HepG2 (cell line): ENCODE data around the gene CAPZA1. TPM values are rescaled to one million over a fixed set of nuclear protein-coding genes. Genes with fewer than 3 reads are reported as not detected.

Experiments used
- TCF7 ChIP-seq: sonication (generic); IDR thresholded peaks from 2 replicates; pipeline ENCODE4 v1.6.1; 2016; ENCODE audit warnings: antibody characterized with exemption, low read depth
- ZNF749 ChIP-seq: sonication (generic); formaldehyde crosslinking; IDR thresholded peaks from 2 replicates; pipeline ENCODE4 v1.8.0; 2022; ENCODE audit warnings: mild to moderate bottlenecking, missing genetic modification reagents, moderate library complexity, borderline replicate concordance
- polyA plus RNA-seq, 8 experiments: library from polyadenylated mRNA; depleted of rRNA in 3 of 8; stranded (reverse) in 7 of 8; unstranded in 1 of 8; fragments of >200 nt; fragmentation: Illumina TruSeq in 4 of 8; extraction: Trizol in 4 of 8; gene quantifications; 2 replicates each; pipeline versions ENCODE4 v1.2.1 to v1.2.3, GENCODE V29; 2011 to 2016; ENCODE audit warnings: low read depth in 4 of 8, missing spikeins in 1 of 8, mixed read lengths in 1 of 8; ENCODE audit not compliant: insufficient read depth in 1 of 8
- total RNA-seq, 5 experiments: library from RNA; depleted of rRNA; stranded (reverse); fragments of >200 nt; fragmentation: Illumina TruSeq; extraction: Trizol; gene quantifications; 2 replicates each; pipeline ENCODE4 v1.2.3, GENCODE V29; 2016; ENCODE audit warnings: low read depth in 1 of 5
- TF ChIP-seq, protein P1 (sequence below): sonication (generic); formaldehyde crosslinking; IDR thresholded peaks from 2 replicates; pipeline ENCODE4 v1.5.0; 2020; ENCODE audit warnings: mild to moderate bottlenecking, missing genetic modification reagents
- TF ChIP-seq, protein P2 (sequence below): sonication (generic); formaldehyde crosslinking; IDR thresholded peaks from 2 replicates; pipeline ENCODE4 v1.5.1; 2020; ENCODE audit warnings: mild to moderate bottlenecking, missing genetic modification reagents, borderline replicate concordance
- TF ChIP-seq, protein P3 (sequence below): sonication (generic); formaldehyde crosslinking; IDR thresholded peaks from 2 replicates; pipeline ENCODE4 v1.4.0; 2020; ENCODE audit warnings: missing genetic modification reagents
- TF ChIP-seq, protein P4 (sequence below): IDR thresholded peaks from 2 replicates; pipeline ENCODE4 v1.6.1; 2016; ENCODE audit warnings: low read depth
- TF ChIP-seq, protein P5 (sequence below): IDR thresholded peaks from 2 replicates; pipeline ENCODE4 v1.6.1; 2018; ENCODE audit warnings: missing genetic modification reagents, mild to moderate bottlenecking, missing compliant biosample characterization

Gene CAPZA1
- total and polyA plus RNA-seq, 2 of the 13 experiments (the other 11 are each of a cell fraction or from before 2014, with no cell fraction given): 67.0 to 117 TPM

DNA sequence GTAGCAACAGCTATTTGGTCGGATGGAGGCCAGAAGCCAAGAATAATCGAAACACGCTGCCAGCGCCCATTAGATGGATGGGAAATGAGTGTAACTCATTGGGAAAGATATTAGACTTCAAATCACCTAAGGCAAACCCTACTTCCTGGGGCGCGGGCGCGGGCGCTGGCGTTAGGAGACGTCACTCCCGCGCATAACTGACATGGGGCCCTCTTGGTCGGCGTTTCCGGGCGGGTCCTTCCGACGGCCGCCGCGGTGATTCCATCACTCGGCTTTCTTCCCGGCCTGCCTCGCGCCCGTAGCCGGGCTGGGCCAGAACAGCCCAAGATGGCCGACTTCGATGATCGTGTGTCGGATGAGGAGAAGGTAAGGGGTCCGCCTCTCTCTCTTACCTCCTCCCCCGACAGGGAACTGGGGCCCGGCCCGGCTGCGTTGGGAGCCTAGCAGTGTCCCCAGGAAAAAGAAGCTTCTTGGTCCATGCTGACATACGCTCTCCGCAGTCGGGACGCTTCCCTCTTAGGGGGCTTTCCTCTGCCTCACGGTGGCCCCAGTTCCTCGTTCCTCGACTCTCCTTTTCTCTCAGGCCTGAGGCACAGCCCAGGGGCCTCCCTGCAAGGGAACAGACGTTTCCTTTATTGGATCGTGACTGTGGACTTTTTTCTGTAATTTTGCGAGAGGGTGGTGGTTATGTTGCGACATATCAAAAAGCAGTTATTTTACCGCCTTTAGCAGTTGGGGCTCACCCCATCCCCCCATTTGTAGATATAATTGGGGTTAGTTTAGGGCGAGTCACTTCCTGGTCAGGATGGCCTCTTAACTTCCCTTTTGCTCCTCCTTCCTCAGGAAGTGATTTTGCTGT, at the start of gene CAPZA1 (continued):
- TF ChIP-seq, protein P1, sequence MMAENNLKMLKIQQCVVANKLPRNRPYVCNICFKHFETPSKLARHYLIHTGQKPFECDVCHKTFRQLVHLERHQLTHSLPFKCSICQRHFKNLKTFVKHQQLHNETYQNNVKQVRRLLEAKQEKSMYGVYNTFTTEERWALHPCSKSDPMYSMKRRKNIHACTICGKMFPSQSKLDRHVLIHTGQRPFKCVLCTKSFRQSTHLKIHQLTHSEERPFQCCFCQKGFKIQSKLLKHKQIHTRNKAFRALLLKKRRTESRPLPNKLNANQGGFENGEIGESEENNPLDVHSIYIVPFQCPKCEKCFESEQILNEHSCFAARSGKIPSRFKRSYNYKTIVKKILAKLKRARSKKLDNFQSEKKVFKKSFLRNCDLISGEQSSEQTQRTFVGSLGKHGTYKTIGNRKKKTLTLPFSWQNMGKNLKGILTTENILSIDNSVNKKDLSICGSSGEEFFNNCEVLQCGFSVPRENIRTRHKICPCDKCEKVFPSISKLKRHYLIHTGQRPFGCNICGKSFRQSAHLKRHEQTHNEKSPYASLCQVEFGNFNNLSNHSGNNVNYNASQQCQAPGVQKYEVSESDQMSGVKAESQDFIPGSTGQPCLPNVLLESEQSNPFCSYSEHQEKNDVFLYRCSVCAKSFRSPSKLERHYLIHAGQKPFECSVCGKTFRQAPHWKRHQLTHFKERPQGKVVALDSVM (CRISPR knock-in tag): 0 out of 2 replicates have a peak, but pooled peaks have one; percentile 17
- TF ChIP-seq TCF7 (no peak), ZNF749 (CRISPR knock-in tag) (peak; percentile 60; the same call in 1 of the 2 replicates)
- TF ChIP-seq, protein P2, sequence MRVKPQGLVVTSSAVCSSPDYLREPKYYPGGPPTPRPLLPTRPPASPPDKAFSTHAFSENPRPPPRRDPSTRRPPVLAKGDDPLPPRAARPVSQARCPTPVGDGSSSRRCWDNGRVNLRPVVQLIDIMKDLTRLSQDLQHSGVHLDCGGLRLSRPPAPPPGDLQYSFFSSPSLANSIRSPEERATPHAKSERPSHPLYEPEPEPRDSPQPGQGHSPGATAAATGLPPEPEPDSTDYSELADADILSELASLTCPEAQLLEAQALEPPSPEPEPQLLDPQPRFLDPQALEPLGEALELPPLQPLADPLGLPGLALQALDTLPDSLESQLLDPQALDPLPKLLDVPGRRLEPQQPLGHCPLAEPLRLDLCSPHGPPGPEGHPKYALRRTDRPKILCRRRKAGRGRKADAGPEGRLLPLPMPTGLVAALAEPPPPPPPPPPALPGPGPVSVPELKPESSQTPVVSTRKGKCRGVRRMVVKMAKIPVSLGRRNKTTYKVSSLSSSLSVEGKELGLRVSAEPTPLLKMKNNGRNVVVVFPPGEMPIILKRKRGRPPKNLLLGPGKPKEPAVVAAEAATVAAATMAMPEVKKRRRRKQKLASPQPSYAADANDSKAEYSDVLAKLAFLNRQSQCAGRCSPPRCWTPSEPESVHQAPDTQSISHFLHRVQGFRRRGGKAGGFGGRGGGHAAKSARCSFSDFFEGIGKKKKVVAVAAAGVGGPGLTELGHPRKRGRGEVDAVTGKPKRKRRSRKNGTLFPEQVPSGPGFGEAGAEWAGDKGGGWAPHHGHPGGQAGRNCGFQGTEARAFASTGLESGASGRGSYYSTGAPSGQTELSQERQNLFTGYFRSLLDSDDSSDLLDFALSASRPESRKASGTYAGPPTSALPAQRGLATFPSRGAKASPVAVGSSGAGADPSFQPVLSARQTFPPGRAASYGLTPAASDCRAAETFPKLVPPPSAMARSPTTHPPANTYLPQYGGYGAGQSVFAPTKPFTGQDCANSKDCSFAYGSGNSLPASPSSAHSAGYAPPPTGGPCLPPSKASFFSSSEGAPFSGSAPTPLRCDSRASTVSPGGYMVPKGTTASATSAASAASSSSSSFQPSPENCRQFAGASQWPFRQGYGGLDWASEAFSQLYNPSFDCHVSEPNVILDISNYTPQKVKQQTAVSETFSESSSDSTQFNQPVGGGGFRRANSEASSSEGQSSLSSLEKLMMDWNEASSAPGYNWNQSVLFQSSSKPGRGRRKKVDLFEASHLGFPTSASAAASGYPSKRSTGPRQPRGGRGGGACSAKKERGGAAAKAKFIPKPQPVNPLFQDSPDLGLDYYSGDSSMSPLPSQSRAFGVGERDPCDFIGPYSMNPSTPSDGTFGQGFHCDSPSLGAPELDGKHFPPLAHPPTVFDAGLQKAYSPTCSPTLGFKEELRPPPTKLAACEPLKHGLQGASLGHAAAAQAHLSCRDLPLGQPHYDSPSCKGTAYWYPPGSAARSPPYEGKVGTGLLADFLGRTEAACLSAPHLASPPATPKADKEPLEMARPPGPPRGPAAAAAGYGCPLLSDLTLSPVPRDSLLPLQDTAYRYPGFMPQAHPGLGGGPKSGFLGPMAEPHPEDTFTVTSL (CRISPR knock-in tag): 0 out of 2 replicates have a peak, but pooled peaks have one; percentile 23
- TF ChIP-seq, protein P3, sequence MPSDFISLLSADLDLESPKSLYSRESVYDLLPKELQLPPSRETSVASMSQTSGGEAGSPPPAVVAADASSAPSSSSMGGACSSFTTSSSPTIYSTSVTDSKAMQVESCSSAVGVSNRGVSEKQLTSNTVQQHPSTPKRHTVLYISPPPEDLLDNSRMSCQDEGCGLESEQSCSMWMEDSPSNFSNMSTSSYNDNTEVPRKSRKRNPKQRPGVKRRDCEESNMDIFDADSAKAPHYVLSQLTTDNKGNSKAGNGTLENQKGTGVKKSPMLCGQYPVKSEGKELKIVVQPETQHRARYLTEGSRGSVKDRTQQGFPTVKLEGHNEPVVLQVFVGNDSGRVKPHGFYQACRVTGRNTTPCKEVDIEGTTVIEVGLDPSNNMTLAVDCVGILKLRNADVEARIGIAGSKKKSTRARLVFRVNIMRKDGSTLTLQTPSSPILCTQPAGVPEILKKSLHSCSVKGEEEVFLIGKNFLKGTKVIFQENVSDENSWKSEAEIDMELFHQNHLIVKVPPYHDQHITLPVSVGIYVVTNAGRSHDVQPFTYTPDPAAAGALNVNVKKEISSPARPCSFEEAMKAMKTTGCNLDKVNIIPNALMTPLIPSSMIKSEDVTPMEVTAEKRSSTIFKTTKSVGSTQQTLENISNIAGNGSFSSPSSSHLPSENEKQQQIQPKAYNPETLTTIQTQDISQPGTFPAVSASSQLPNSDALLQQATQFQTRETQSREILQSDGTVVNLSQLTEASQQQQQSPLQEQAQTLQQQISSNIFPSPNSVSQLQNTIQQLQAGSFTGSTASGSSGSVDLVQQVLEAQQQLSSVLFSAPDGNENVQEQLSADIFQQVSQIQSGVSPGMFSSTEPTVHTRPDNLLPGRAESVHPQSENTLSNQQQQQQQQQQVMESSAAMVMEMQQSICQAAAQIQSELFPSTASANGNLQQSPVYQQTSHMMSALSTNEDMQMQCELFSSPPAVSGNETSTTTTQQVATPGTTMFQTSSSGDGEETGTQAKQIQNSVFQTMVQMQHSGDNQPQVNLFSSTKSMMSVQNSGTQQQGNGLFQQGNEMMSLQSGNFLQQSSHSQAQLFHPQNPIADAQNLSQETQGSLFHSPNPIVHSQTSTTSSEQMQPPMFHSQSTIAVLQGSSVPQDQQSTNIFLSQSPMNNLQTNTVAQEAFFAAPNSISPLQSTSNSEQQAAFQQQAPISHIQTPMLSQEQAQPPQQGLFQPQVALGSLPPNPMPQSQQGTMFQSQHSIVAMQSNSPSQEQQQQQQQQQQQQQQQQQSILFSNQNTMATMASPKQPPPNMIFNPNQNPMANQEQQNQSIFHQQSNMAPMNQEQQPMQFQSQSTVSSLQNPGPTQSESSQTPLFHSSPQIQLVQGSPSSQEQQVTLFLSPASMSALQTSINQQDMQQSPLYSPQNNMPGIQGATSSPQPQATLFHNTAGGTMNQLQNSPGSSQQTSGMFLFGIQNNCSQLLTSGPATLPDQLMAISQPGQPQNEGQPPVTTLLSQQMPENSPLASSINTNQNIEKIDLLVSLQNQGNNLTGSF (CRISPR knock-in tag): no peak
- TF ChIP-seq, protein P4, sequence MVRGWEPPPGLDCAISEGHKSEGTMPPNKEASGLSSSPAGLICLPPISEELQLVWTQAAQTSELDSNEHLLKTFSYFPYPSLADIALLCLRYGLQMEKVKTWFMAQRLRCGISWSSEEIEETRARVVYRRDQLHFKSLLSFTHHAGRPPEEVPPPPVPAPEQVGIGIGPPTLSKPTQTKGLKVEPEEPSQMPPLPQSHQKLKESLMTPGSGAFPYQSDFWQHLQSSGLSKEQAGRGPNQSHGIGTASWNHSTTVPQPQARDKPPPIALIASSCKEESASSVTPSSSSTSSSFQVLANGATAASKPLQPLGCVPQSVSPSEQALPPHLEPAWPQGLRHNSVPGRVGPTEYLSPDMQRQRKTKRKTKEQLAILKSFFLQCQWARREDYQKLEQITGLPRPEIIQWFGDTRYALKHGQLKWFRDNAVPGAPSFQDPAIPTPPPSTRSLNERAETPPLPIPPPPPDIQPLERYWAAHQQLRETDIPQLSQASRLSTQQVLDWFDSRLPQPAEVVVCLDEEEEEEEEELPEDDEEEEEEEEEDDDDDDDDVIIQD (CRISPR knock-in tag): peak; percentile 68; the same call in 1 of the 2 replicates
- TF ChIP-seq, protein P5, sequence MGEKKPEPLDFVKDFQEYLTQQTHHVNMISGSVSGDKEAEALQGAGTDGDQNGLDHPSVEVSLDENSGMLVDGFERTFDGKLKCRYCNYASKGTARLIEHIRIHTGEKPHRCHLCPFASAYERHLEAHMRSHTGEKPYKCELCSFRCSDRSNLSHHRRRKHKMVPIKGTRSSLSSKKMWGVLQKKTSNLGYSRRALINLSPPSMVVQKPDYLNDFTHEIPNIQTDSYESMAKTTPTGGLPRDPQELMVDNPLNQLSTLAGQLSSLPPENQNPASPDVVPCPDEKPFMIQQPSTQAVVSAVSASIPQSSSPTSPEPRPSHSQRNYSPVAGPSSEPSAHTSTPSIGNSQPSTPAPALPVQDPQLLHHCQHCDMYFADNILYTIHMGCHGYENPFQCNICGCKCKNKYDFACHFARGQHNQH (CRISPR knock-in tag): peak; percentile 13; the same call in 1 of the 2 replicates
